ENCODE results near the gene PRSS12.

- TF ChIP-seq, protein P1, sequence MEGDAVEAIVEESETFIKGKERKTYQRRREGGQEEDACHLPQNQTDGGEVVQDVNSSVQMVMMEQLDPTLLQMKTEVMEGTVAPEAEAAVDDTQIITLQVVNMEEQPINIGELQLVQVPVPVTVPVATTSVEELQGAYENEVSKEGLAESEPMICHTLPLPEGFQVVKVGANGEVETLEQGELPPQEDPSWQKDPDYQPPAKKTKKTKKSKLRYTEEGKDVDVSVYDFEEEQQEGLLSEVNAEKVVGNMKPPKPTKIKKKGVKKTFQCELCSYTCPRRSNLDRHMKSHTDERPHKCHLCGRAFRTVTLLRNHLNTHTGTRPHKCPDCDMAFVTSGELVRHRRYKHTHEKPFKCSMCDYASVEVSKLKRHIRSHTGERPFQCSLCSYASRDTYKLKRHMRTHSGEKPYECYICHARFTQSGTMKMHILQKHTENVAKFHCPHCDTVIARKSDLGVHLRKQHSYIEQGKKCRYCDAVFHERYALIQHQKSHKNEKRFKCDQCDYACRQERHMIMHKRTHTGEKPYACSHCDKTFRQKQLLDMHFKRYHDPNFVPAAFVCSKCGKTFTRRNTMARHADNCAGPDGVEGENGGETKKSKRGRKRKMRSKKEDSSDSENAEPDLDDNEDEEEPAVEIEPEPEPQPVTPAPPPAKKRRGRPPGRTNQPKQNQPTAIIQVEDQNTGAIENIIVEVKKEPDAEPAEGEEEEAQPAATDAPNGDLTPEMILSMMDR (IDR thresholded peaks at IDR 0.05; ENCODE audit: insufficient read depth, low read length) = no peak
- TF ChIP-seq POLR2AphosphoS5 (IDR thresholded peaks at IDR 0.05; ENCODE audit: low read depth) (no peak), GABPA (IDR thresholded peaks at IDR 0.05; ENCODE audit: low read depth) (no peak), REST (IDR thresholded peaks at IDR 0.05; ENCODE audit: insufficient replicate concordance, low read depth) (no peak)
Observed at GRCh38 chr4:118390121-118390520, 37.3 kb upstream of the PRSS12 start.
